GM19099 (cell line): ENCODE results near the gene NODAL.

Source experiments
- POLR2A ChIP-seq: IDR thresholded peaks from 3 replicates; pipeline ENCODE4 v1.6.1; 2011; ENCODE audit warnings: low read depth; ENCODE audit not compliant: insufficient read length; ENCODE audit errors: extremely low read depth

NODAL gene

GRCh38 chr10:70455213-70455630 lies 13.7 kb upstream of the NODAL start:
- no peak for TF ChIP-seq POLR2A

- no peak for TF ChIP-seq POLR2A
Measured at GRCh38 chr10:70448236-70448635, 6.8 kb upstream of the NODAL start.

GRCh38 chr10:70445718-70446657 lies 4.5 kb upstream of the NODAL start:
- TF ChIP-seq POLR2A, result no peak

GRCh38 chr10:70444744-70445143 lies 3.3 kb upstream of the NODAL start:
- TF ChIP-seq POLR2A, result no peak

- TF ChIP-seq POLR2A, result no peak
Measured at GRCh38 chr10:70442332-70442988, 979 bp upstream of the NODAL start.

GRCh38 chr10:70441895-70442309 lies 421 bp upstream of the NODAL start:
- TF ChIP-seq POLR2A, result no peak

- no peak for TF ChIP-seq POLR2A
Measured at GRCh38 chr10:70440296-70441160, 953 bp downstream of the NODAL start.

GRCh38 chr10:70437721-70438120 lies 3.8 kb downstream of the NODAL start:
- TF ChIP-seq POLR2A, result no peak

- TF ChIP-seq POLR2A, result no peak
Measured at GRCh38 chr10:70435241-70436085, 6.0 kb downstream of the NODAL start.

- no peak for TF ChIP-seq POLR2A
Measured at GRCh38 chr10:70433581-70434280, 7.8 kb downstream of the NODAL start.

- TF ChIP-seq POLR2A, result no peak
Measured at GRCh38 chr10:70432561-70433263, 8.8 kb downstream of the NODAL start.

GRCh38 chr10:70432101-70432500 lies 9.4 kb downstream of the NODAL start:
- TF ChIP-seq POLR2A, result no peak
